Tongue (tissue), 2 donors: Measurements from ENCODE around the gene CD247. TPM values are rescaled to one million over a fixed set of nuclear protein-coding genes. Genes with fewer than 3 reads are reported as not detected.
"Not testable (repeated sequence)": the region's sequence is repeated elsewhere in the genome, so short reads cannot be mapped to it uniquely, and the experiment has no call there.

Source experiments
- DNase-seq: peaks from one replicate; pipeline ENCODE4 v3.0.0-alpha.2; 2015
- total RNA-seq: library from RNA; depleted of rRNA; stranded (reverse); fragments of >200 nt; gene quantifications from one replicate; pipeline ENCODE4 v1.2.3, GENCODE V29; 2014

Gene CD247
- total RNA-seq, result 0.41 TPM

DNA sequence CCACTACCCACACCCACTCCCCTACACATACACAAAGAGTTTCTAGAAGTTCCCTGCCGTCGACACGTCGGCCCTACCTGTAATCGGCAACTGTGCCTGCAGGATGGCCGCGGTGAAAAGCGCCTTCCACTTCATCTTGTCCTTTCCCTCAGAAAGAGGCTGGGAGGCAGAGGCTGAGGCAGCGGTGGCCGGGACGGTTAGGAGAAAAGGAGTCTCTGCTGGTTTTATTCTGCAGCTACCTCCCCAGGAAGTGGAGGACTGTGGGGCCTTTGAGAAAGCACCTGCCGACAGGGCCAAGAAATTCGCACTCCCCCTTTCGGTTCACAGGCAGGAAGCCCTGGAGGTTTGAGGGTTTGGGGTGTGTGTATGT lies at the start of gene CD247:
TSS of gene CD247 (minus strand) at position 199 of the 370 bp plus-strand sequence. CDS start at position 135, 64 bp downstream.
- no peak for DNase-seq

DNA sequence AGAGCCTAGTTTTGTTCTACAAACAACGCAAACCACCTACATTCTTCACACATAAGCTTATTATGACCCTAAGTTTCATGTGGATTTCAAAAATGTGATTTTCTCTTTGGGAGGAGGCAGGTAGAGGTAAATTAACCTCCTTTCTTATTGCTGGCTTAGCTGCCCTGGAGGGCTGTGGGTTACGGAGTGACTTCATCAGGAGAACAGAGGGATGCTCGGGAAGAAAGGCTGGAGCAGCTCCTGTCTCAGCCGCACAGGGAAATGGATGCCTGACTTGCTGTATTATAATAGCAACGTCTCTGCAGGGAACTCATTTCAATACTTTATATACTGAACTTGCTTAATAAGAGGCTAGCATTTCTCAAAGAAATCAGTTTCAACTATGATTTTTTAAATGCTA lies 49.3 kb upstream of the CD247 start:
- DNase-seq, result no peak

DNA sequence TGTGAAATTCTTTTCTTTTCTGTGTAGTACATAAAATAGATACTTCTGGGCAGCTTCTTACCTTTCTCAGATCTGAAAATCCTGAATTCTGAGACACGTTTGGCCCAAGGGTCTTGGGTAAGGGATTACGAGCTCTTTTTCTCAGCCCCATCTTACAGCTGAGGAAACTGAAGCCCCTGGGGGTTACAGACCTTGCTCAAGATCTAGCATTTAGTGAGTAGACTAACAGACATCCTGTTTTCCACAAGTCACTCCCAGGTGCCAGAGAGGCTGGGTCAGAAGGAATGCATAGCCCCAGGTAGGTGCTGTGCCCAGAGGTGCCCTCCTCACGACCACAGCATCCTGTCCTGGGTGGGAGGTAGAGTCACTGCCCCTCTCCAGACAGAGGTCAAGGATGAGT lies 48.4 kb upstream of the CD247 start:
- DNase-seq, result no peak

DNA sequence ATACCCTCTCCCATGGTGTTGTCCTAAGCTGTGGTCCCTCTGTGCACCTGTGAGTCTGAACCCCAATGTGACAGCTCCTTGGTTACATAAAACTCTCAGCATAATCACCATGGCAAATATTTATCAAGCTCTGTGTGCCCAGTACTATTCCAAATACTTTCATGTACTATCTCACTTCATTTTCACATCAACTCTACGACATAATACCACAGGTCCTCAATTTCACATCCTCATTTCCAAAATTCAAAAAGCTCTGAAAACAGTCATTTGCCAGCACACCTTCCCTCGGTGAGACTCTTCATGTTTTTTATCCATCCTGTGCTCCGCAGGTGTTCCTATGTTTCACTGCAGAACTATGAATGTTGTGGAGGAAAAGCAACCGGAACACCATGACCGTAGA lies 47.6 kb upstream of the CD247 start:
- DNase-seq, result no peak

DNA sequence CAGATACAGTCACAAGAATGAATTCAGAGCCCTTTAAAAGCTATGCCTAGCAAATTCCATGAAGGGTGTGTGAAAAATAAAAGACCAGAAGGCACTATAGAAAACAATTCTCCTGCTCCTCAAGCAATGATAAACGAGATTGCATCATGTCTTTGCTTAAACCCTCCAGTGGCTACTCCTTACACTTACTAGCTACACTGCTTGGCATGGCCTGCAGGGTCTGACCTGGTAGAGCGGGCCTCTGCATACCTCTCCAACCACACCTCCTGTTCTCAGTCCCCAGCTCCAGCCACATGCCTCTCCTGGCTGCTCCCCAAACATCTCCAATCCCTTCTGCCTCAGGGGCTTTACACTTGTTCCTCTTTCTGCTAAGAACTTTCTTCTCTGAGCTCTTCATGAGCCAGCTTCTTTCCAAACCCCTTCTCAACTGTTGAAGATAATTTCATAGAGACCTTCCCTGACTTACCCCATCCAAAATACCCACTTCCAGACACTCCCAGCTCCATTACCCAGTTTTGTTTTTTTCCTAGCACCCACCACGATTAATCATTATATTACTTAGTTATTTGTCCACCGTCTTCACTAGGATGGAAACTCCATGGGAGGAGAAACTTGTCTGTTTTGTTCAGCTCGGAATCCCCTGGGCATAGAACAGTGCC lies 46.4 kb upstream of the CD247 start:
- no peak for DNase-seq

DNA sequence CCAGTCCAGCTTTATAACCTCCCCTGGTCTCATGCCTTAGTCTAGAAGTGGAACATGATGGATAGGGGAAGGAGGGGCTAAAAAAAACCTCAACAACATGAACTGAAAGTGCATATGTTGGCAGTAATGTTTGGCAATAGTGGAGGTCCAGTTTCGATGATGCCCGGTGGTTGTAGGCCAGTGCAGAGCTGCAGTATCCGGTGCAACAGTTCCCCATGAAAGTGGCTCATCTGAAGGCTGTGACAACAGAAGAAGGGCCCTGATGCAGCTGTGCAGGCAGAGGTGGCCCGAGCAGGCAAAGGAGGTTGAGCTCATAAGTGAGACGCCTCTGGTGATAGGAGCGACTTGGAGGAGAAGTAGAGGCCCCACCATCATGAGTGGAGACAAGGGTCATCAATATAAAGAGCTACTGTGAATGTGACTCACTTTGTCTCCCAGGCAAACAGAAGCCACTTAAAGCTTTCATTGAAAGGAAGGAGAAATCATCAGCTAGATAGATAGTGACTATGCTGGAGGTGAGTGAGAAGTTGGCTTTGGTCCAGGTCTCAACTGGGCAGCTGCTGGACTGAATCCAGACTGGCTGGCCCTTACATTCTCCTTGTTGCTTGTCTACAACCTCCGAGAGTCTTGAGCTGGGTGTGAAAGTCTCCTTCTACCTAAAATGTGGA lies 45.4 kb upstream of the CD247 start:
- DNase-seq, result peak; percentile 14

DNA sequence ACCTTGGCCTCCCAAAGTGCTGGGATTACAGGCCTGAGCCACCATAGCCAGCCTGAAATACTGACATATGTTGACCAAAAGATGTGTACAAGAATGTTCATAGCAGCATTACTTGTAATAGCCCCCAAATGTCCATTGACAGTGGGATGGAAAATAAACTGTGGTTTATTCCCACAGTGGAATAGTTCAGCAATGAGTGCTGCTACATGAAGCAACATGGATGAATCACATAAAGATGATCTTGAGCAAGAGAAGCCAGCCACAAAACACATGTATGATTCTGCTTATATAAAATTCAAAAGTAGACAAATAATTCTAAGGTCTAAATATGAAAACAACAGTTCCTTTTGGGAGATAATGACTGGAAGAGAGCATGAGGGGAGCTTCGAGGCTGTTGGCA lies 44.4 kb upstream of the CD247 start:
- DNase-seq, result no peak

DNA sequence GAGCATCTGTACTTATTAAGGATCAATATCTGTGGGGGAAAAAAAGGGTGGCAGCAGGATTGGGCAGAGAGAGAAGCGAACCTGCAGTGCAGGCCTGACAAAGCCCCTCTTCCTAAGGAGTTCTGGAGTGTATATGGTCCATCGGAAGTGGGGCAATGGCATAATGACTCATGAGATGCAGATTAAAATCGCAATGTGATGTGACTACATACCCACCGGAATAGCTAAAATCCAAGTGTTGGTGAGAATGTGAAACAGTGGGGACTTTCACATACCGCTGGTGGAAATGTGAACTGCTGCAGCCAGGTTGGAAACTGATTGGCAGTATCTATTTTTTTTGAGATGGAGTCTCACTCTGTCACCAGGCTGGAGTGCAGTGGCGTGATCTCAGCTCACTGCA lies 43.4 kb upstream of the CD247 start:
- no peak for DNase-seq

DNA sequence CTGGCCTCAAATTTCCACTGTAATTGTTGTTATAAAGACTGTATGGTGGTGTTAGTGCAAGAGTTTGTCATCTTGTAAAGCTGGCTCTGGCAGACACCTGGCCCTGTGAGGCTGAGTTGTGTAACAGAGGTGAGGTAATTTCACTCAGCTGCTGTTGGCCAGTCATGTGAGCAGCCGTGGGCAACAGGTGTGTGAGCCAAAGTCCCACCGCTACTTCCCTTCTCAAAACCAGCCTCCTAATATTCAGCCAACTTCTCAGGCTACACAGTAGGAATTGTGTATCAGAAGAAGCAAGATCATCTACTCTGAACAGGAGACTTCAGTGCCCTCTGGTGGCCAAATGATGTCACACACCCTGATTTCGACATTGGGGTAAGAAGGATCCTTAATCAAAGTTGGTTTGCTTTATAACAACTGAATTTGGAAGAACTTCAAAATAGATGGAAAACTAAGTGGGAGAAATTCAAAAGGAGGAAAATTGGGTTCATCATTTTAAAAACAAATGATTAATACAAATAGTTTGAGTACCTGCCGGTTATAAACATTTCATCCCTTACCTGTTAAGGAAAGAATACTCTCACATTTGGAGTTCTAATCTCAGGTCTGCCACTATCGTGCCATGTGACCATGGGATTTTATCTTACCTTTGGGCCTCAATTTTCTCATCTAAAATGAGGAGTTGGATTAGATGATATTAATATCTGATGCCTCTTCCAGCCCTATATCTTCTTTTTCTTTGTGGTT lies 37.8 kb upstream of the CD247 start:
- DNase-seq, result peak; percentile 85

DNA sequence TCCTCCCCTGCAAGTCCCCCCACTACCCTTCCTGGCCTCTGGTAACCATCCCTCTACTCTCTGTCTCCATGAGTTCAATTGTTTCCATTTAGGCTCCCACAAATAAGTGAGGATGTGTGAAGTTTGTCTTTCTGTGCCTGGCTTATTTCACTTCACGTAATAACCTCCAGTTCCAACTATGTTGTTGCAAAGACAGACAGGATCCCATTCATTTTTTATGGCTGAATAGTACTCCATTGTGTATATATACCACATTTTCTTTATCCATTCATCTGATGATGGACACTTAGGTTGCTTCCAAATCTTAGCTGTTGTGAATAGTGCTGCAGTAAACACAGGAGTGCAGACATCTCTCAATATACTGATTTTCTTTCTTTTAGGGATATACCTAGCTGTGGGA lies 36.7 kb upstream of the CD247 start:
- not testable (repeated sequence) for DNase-seq

DNA sequence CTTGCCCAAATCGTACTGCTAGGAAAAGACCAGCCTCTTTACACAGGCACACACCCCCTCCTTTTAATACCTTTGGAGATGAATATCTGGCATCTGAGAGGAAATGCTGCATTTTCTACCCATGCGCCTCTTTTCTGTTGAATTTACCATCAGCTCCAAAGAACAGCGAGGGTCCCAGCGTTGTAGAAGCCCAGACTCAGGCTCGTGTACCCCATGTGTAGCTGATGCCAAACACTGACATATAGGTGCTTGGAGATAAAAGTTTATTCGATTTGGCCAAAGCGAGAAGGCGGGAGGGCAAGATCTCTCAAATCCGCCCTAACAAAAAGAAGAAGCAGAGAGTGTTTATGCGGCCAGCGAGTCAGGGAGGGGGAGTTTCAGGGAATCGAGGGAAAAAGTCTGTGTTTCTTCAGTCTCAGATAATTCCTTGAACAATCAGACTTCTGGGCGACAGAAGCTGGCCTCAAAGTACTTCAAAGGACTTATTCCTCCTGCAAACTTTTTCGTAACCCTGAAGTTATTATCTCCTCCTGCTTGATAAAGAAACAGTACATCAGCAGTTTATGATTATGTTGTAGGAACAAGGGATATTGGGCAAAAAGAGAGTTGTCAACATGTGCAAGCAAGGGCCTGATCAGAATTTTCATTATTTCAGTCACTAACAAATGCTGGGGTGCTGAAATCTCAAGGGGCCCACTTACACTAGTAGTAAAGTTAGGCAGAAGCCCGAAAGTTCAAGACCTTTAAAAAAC lies 35.9 kb upstream of the CD247 start:
- DNase-seq, result no peak

DNA sequence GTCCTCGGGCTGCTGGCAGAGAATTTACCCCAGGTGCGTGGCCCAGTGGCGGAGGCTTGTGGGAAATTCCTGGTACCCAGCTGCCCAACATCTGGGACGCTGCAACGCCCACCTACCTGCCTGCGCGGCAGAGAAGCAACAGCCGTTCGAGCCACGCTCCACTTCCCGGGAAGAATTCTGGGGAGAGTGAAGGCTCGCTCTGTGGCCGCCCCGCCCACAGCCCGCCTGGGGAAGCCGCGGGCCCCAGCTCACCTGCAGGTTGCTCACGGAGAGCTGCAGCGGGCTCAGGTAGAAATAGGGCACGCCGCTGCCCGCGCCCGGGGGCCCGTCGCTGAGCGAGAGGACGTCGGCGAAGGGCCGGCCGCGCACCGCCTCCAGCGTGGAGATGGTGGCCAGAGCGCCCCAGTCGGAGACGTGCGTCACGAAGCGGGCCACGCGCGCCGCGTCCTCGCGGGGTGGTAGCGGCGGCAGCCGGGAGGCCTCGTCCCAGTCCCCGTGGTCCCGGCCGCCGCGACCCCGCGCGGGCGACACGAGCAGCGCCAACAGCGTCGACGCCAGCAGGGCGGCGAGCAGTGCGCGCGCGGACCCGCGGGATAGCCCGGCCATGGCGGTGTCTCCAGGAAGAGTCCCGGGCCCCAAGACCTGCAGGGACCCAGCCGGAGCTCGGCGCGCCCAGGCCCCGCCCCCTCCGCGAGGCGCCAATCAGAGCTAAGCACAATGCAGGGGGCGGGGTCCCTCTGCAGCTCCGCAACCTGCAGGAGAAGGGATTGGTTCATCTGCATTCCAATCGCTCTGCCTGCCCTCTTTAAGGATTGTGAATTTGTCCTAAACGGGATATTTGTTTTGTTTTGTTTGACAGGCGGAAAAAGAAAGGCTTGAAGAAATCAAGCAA lies 35.1 kb upstream of the CD247 start, which contains the start of gene CREG1:
TSS of gene CREG1 (minus strand) at position 627 of the 892 bp plus-strand sequence.
- DNase-seq, result peak; percentile 96

DNA sequence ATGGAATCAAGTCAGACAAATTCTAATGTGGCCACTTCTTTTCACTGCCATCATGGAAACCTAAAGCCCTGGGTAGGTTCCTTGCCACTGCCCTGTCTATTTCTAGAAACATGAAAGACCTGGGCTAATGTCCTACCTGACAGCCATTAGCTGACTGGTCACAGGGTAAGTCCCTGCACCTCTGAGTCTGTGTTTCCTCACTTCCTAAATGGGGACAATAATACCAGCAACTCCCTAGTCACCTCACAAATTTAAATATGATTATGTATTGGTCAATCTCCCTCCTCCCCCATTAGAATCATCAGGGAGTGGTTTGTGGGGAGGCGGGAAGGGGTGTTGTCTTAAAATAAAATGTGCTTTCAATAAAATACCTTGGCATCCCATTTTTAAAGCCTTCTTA lies 33.0 kb upstream of the CD247 start:
- DNase-seq, result no peak

DNA sequence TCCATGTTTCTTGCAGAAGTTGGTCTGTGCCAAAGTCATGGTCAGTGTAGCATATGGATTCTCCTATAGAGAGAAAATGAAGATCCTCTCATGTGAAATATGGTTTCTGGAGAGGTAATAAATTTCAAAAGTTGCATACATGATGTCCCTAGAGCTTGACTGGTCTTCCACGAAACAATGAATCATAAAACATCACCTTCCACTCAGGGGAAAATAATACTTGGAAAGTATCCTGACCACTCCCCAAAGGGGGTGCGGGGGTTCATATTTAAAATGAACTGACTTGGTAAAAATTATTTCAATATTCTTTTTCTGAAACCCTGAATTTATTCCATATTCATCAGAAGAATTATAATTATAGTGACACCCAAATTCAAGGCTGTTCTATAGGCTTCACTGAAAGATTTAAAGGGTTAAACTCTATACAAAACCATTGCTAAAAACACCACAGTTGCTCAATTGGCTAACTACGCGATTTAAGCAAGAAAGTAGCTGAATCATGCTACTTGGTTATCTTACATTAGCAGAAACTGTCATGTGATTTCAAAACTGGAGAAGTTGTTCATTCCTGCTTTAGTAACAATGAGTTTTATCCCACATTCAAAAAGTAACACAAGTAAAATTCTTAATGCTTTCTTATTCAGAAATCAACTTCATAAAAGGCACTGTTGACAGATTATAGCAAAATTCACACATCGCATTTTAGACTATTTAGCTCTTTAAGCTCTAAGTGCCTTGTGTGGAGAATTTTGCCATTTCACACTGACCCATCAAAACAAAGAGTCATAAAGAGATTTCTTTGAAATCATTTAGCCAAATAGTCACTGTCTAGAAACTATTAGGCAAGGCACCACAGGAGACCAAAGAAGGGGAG lies 30.0 kb upstream of the CD247 start:
- DNase-seq, result no peak

DNA sequence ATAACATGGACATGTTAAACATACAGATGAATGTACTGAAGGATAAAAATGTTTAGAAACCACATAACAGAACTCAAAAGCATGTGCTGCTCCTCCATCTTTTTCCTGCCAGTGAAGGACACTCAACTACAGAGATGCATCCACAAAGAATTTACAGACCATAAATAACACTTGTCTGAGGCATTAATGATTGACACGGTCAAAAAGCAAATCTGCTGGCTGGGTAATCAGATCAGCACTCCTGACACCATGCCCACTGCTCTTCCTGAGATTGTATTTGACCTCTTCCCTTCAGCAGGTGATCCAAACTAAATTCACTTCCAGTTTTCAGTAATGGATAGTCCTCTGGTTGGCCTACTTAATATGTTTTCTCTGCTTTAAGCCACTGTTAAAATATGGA lies 28.6 kb upstream of the CD247 start:
- no peak for DNase-seq

DNA sequence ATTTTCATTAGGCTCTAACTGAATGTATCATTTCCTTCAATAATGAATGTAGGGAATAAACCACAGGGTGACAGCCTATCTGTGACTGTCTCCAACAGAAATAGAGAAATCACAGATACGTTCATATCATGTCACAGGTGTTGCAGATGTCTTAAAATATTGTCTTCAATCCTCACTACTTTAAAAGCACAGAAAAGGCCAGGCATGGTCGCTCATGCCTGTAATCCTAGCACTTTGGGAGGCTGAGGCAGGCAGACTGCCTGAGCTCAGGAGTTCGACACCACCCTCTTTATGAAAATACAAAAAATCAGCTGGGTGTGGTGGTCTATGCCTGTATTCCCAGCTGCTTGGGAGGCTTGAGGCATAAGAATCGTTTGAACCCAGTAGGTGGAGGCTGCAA lies 27.0 kb upstream of the CD247 start:
- DNase-seq, result no peak

DNA sequence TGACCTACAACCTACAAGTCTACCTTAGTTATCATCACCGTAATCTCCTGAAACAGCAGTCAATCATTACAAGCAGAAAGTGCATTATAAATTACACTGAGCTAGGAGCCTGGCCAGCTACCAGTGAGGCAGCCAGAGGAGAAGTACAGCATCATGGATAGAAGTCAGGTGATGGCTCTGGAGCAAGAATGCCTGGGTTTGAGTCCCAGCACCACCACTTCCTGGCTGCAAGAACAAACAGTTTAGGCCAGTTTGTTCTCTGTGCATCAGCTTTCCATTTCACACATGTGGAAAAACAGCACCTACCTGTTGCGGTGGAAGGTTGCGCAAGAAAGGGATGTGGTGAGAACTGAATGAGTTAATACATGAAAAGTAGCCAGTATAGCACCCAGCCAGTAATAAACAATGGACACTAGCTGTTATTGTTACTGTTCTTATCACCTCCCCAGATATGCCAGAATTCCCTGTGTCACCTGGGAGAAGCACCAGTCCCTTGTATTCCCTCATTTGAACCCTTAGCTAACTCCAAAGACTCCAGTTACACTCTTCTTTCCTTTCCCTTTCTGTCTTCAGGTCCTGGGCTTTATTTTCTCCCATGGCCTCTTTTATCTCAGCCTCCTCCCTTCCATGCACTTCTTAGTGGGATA lies 26.2 kb upstream of the CD247 start:
- no peak for DNase-seq

DNA sequence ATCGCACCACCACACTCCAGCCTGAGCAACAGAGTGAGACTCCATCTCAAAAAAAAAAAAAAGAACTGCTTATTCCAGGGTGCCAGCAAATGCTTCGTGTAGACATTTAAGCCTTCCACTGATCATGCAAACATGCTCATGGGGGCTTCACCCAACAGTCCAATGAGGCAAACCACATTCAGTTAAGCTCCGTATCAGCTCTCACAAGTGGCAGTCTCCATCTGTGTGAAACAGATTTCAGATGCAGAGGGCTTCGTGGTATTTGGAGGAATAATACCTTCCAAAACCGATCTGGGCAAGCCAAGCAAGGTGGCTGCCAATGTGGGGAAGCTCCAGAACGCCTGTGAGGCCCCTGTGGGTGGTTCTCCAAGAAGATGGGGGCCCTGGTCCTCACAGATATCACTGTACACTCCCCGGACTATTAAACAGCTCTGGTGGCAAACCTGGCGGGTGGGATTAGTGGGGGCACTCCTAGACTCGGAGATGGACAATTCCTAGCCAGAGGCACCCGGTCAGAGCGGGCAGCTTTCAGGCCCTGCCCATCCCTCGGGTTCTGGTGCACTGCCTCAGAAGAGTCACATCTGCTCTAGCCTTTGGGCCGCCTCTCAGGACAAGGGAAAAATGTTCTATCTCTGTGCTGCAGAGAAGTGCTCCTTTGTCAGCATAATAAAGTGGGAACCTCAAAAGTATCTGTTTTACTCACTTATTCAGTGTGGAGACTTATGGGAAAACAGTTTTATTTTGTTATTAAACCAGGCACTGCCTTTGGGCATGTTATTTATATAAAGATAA lies 25.1 kb upstream of the CD247 start:
- DNase-seq, result no peak
